PC-3 (cell line): Measurements from ENCODE around the gene TAF13.

Source experiments
- CTCF ChIP-seq: fragments of 300-600 bp; sonication (generic); conservative IDR thresholded peaks from 2 replicates; pipeline ENCODE4 v1.5.1; 2017; ENCODE audit warnings: antibody characterized with exemption, low read depth, mild to moderate bottlenecking, low read length
- EZH2 ChIP-seq: fragments of 300-600 bp; sonication (generic); IDR thresholded peaks from one replicate; pipeline ENCODE4 v1.6.1; 2017; ENCODE audit warnings: antibody characterized with exemption, mild to moderate bottlenecking, low read length; ENCODE audit not compliant: unreplicated experiment
- EZH2phosphoT487 ChIP-seq: fragments of 300-600 bp; sonication (generic); IDR thresholded peaks from 2 replicates; pipeline ENCODE4 v1.6.1; 2018; ENCODE audit warnings: mild to moderate bottlenecking, antibody characterized with exemption, low read length, borderline replicate concordance

GRCh38 chr1:109059026-109059425 lies 16.8 kb downstream of the TAF13 start:
- no peak for TF ChIP-seq EZH2
- TF ChIP-seq CTCF: no peak
- no peak for TF ChIP-seq EZH2phosphoT487
